ENCODE measurements around the gene COL9A3. TPM values are rescaled to one million over a fixed set of nuclear protein-coding genes. Genes with fewer than 3 reads are reported as not detected.
"Not testable (repeated sequence)": the region's sequence is repeated elsewhere in the genome, so short reads cannot be mapped to it uniquely, and the experiment has no call there.

Gene COL9A3
- total RNA-seq, 1 experiment from 2014 or later: 8.5 TPM

DNA sequence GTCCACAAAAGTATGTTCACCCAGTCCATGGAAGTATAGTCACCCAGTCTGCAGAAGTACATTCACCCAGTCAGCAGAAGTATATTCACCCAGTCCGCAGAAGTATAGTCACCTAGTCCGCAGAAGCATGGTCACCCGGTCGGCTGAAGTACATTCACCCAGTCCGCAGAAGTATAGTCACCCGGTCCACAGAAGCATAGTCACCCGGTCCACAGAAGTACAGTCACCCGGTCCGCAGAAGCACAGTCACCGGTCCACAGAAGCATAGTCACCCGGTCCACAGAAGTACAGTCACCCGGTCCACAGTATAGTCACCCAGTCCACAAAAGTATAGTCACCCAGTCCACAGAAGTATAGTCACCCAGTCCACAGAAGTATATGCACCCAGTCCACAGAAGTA is 36.0 kb downstream of the COL9A3 start:
- H2AFZ ChIP-seq: no peak overlapping the region
- DNase-seq: peak in 1 of 2 experiments; percentile 11
- no peak overlapping the region for H3K4me2 ChIP-seq
- H3F3A ChIP-seq (ENCODE audit: insufficient read depth, low read depth): no peaks in the 10 kb centered on the region; the same call in 1 of the 2 replicates
- CTCF ChIA-PET: no interaction called here
- no peaks in the 10 kb centered on the region for H3K4me1 ChIP-seq (replicated peaks; ENCODE audit: insufficient read depth)
- no peaks in the 10 kb centered on the region for H3K9me2 ChIP-seq (ENCODE audit: insufficient read depth)
- H3K79me2 ChIP-seq (ENCODE audit: low read depth): 0 out of 2 replicates have a peak, but pooled peaks cover 3% of the 10 kb centered on the region
- no peak overlapping the region for H3K4me3 ChIP-seq
- POLR2A ChIA-PET (ENCODE audit: unreplicated experiment): no interaction called here
- BruUV-seq (replicated peaks): no TSS peak
- 0 out of 2 replicates have a peak, but pooled peaks cover 4% of the 10 kb centered on the region for H3K36me3 ChIP-seq (ENCODE audit: low read depth)
- no peak overlapping the region for H3K27ac ChIP-seq
- no peak for TF ChIP-seq EZH2 (IDR thresholded peaks at IDR 0.05; ENCODE audit: low read depth)
- TF ChIP-seq, protein P1, sequence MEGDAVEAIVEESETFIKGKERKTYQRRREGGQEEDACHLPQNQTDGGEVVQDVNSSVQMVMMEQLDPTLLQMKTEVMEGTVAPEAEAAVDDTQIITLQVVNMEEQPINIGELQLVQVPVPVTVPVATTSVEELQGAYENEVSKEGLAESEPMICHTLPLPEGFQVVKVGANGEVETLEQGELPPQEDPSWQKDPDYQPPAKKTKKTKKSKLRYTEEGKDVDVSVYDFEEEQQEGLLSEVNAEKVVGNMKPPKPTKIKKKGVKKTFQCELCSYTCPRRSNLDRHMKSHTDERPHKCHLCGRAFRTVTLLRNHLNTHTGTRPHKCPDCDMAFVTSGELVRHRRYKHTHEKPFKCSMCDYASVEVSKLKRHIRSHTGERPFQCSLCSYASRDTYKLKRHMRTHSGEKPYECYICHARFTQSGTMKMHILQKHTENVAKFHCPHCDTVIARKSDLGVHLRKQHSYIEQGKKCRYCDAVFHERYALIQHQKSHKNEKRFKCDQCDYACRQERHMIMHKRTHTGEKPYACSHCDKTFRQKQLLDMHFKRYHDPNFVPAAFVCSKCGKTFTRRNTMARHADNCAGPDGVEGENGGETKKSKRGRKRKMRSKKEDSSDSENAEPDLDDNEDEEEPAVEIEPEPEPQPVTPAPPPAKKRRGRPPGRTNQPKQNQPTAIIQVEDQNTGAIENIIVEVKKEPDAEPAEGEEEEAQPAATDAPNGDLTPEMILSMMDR (conservative IDR thresholded peaks at IDR 0.05): no peak
- H4K20me1 ChIP-seq (ENCODE audit: insufficient read depth): no peaks in the 10 kb centered on the region
- intact Hi-C loops (cut with micrococcal nuclease; ENCODE audit: unreplicated experiment): no loop called here
- H3K9me3 ChIP-seq (ENCODE audit: insufficient read depth, low read depth): no peaks in the 10 kb centered on the region
- H3K27me3 ChIP-seq (ENCODE audit: insufficient read depth, low read depth): no peaks in the 10 kb centered on the region

DNA sequence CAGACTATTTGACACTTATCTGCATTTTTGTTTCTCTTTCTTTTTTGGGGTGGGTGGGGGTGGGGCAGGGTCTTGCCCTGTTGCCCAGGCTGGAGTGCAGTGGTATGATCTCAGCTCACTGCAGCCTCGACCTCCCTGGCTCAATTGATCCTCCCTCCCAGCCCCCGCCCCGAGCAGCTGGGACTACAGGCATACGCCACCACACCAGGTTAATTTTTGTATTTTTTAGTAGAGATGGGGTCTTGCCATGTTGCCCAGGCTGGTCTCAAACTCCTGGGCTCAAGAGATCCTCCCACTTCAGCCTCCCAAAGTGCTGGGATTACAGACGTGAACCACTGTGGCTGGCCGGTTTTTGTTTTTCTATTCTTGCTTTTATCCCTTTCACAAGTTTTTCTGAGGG is 36.5 kb downstream of the COL9A3 start:
- CTCF ChIA-PET; POLR2A ChIA-PET (ENCODE audit: unreplicated experiment); H3K36me3 ChIP-seq (ENCODE audit: low read depth); H3F3A ChIP-seq (ENCODE audit: insufficient read depth, low read depth); H3K9me3 ChIP-seq (ENCODE audit: insufficient read depth, low read depth); H3K4me3 ChIP-seq; H3K27ac ChIP-seq; H3K9me2 ChIP-seq (ENCODE audit: insufficient read depth); H4K20me1 ChIP-seq (ENCODE audit: insufficient read depth); H3K27me3 ChIP-seq (ENCODE audit: insufficient read depth, low read depth); H3K79me2 ChIP-seq (ENCODE audit: low read depth); H2AFZ ChIP-seq; intact Hi-C loops (cut with micrococcal nuclease; ENCODE audit: unreplicated experiment); DNase-seq; H3K4me1 ChIP-seq (replicated peaks; ENCODE audit: insufficient read depth); BruUV-seq (replicated peaks); H3K4me2 ChIP-seq: not testable (repeated sequence)

DNA sequence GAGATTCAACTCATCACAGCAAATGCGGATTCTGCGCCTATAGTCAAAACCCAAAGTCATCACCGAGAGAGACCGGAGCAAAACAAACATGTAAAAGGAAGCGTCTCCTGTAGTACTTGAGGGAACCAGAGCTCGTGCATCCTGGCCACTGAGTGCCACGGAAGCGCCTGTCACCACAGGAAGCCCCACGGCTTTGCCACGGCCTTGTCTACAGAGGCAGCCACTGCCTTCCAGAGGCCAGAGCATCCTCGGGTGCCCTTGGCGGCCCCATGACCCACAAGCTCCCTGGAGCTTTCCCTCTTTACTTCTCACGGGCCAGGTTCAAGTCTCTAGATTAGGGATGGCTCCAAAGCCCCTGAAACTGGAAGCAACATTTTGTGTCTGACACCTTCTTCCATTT is 37.3 kb downstream of the COL9A3 start:
- Histone ChIP-seq H3K79me2 (ENCODE audit: low read depth) (peaks cover 8% of the 10 kb centered on the region), H3K9me2 (ENCODE audit: insufficient read depth) (no peaks in the 10 kb centered on the region), H3K4me3 (no peak overlapping the region), H3K36me3 (ENCODE audit: low read depth) (0 out of 2 replicates have a peak, but pooled peaks cover 9% of the 10 kb centered on the region), H3K4me1 (replicated peaks; ENCODE audit: insufficient read depth) (no peaks in the 10 kb centered on the region), H3K9me3 (ENCODE audit: insufficient read depth, low read depth) (no peaks in the 10 kb centered on the region), H3K4me2 (no peak overlapping the region), H3K27me3 (ENCODE audit: insufficient read depth, low read depth) (no peaks in the 10 kb centered on the region), H2AFZ (no peak overlapping the region), H3K27ac (no peak overlapping the region), H4K20me1 (ENCODE audit: insufficient read depth) (no peaks in the 10 kb centered on the region), H3F3A (ENCODE audit: insufficient read depth, low read depth) (no peaks in the 10 kb centered on the region)
- DNase-seq: peak in 1 of 2 experiments; percentile 25
- POLR2A ChIA-PET (ENCODE audit: unreplicated experiment): no interaction called here
- TF ChIP-seq, protein P1 (conservative IDR thresholded peaks at IDR 0.05): no peak
- TF ChIP-seq EZH2 (IDR thresholded peaks at IDR 0.05; ENCODE audit: low read depth): no peak
- intact Hi-C loops (cut with micrococcal nuclease; ENCODE audit: unreplicated experiment): no loop called here
- CTCF ChIA-PET: no interaction called here
- BruUV-seq (replicated peaks): no TSS peak

DNA sequence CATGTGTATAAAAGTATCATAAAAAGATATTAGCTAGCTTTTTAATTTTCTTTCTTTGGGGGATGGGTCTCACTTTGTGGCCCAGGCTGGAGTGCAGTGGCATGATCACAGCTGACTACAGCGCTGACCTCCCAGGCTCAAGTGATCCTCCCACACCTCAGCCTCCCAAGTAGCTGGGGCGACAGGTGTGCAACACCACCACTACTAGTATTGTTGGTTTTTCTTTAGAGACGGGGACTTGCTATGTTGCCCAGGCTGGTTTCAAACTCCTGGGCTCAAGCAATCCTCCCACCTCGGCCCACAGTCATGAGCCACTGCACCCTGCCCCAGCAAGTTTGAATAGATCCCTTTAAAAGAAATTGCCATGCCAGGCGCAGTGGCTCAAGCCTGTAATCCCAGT is 38.3 kb downstream of the COL9A3 start:
- CTCF ChIA-PET: no interaction called here

More for the DNA sequence above, 38.3 kb downstream of the COL9A3 start:
- Histone ChIP-seq H3K79me2 (ENCODE audit: low read depth) (peaks cover 17% of the 10 kb centered on the region), H2AFZ (no peak overlapping the region), H3F3A (ENCODE audit: insufficient read depth, low read depth) (0 out of 2 replicates have a peak, but pooled peaks cover 4% of the 10 kb centered on the region), H4K20me1 (ENCODE audit: insufficient read depth) (no peaks in the 10 kb centered on the region), H3K9me3 (ENCODE audit: insufficient read depth, low read depth) (no peaks in the 10 kb centered on the region), H3K4me3 (no peak overlapping the region), H3K9me2 (ENCODE audit: insufficient read depth) (no peaks in the 10 kb centered on the region), H3K27ac (no peak overlapping the region), H3K36me3 (ENCODE audit: low read depth) (0 out of 2 replicates have a peak, but pooled peaks cover 9% of the 10 kb centered on the region), H3K4me1 (replicated peaks; ENCODE audit: insufficient read depth) (peaks cover 7% of the 10 kb centered on the region), H3K4me2 (no peak overlapping the region), H3K27me3 (ENCODE audit: insufficient read depth, low read depth) (no peaks in the 10 kb centered on the region)
- TF ChIP-seq EZH2 (IDR thresholded peaks at IDR 0.05; ENCODE audit: low read depth): no peak
- TF ChIP-seq, protein P1 (conservative IDR thresholded peaks at IDR 0.05): no peak
- BruUV-seq (replicated peaks): no TSS peak
- POLR2A ChIA-PET (ENCODE audit: unreplicated experiment): no interaction called here
- intact Hi-C loops (cut with micrococcal nuclease; ENCODE audit: unreplicated experiment): no loop called here
- no peak for DNase-seq

All from PC-9 (cell line).